Heart left ventricle (tissue), 16 donors: ENCODE data around the gene WNT9A. TPM values are rescaled to one million over a fixed set of nuclear protein-coding genes. Genes with fewer than 3 reads are reported as not detected.
"Not testable (repeated sequence)": the region's sequence is repeated elsewhere in the genome, so short reads cannot be mapped to it uniquely, and the experiment has no call there.

Experiments
- ATAC-seq, 4 donors: fragments of 200-7000 bp; cut with Tn5 transposase; one replicate each; pipeline ENCODE4 v1.9.1; 2020 to 2022; ENCODE audit warnings: moderate library complexity in 4 of 4, mild to moderate bottlenecking in 3 of 4, moderate number of reproducible peaks in 1 of 4
- DNase-seq, 5 donors: peaks; one replicate each; pipeline ENCODE4 v3.0.0-alpha.2; 2020
- H3K27ac ChIP-seq, 12 donors: fragments of 200-600 bp; sonication (generic) in 4 of 12; one replicate each; pipeline versions ENCODE4 v1.5.0 to v1.8.0; 2016 to 2022; ENCODE audit warnings: mild to moderate bottlenecking in 2 of 12
- H3K27me3 ChIP-seq, 9 donors: fragments of 200-600 bp; sonication (generic) in 2 of 9; one replicate each; pipeline versions ENCODE4 v1.5.1 to v1.8.0; 2016 to 2022; ENCODE audit warnings: mild to moderate bottlenecking in 3 of 9
- H3K36me3 ChIP-seq, 9 donors: fragments of 200-600 bp; sonication (generic) in 2 of 9; one replicate each; pipeline versions ENCODE4 v1.5.0 to v1.8.0; 2018 to 2022; ENCODE audit warnings: mild to moderate bottlenecking in 2 of 9
- H3K4me1 ChIP-seq, 12 donors: fragments of 200-600 bp; sonication (generic) in 4 of 12; one replicate each; pipeline versions ENCODE4 v1.5.0 to v1.8.0; 2016 to 2022; ENCODE audit warnings: mild to moderate bottlenecking in 3 of 12
- H3K4me3 ChIP-seq, 12 donors: fragments of 200-600 bp; sonication (generic) in 4 of 12; one replicate each; pipeline versions ENCODE4 v1.5.0 to v1.8.0; 2017 to 2022; ENCODE audit warnings: mild to moderate bottlenecking in 9 of 12, moderate library complexity in 4 of 12
- H3K9me3 ChIP-seq, 12 donors: fragments of 200-600 bp; sonication (generic) in 4 of 12; one replicate each; pipeline versions ENCODE4 v1.5.0 to v1.8.0; 2016 to 2022; ENCODE audit warnings: mild to moderate bottlenecking in 1 of 12
- CTCF ChIP-seq, 12 donors: fragments of 200-600 bp; sonication (generic) in 4 of 12; IDR thresholded peaks; one replicate each; pipeline versions ENCODE4 v1.5.0 to v1.8.0; 2018 to 2022; ENCODE audit warnings: antibody characterized with exemption in 12 of 12, mild to moderate bottlenecking in 5 of 12
- POLR2A ChIP-seq, 2 donors: fragments of 450-650 bp; IDR thresholded peaks; one replicate each; pipeline ENCODE4 v1.6.1; 2017; ENCODE audit warnings: antibody characterized with exemption in 2 of 2, mild to moderate bottlenecking in 2 of 2, moderate library complexity in 2 of 2
- WGBS, 4 donors: extraction: QIAGEN DNeasy Blood & Tissue Kit in 2 of 4; methylation state at CpG; one replicate each; pipeline versions ENCODE4 v1.1.5 to v1.1.7; 2013 to 2018; 5-methylcytosine and 5-hydroxymethylcytosine counted together
- intact Hi-C, 10 donors: fragments of 100-400 bp; cut with DNase I; formaldehyde crosslinking; loops; one replicate each; pipeline versions ENCODE4 v1.11.1 to v1.14.2; 2022
- polyA plus RNA-seq, 2 donors: library from polyadenylated mRNA; stranded (reverse); fragments of 200-250 nt; gene quantifications; one replicate each; pipeline ENCODE4 v1.2.3, GENCODE V29; 2013
- total RNA-seq, 9 donors: library from RNA; depleted of rRNA in 2 of 9; stranded (reverse); fragments of >200 nt in 2 of 9; fragmentation: NEBNext Ultra II Directional in 3 of 9; extraction: Animal tissue kit (Norgen Biotek cat#: 25700) in 3 of 9; gene quantifications; one replicate each; pipeline versions ENCODE4 v1.1.0 to v1.2.4, GENCODE V29; 2016 to 2023
- donor health status: ischemic (EF 13 %, LVEDD 7.1; RV severe dilation, severe dysfunction).
- donor health status: healthy with polysubstance abuse.
- donor health status: DM: no; HTN: yes; CAD: no.
- donor health status: DM: no; HTN: no; CAD: no.
- donor health status: ischemic (EF 25% LVEDD 6.9; RV normal size, moderate dysfunction).
- donor health status: ischemic (EF 25% LVEDD 5.7; RV mildly dilated, moderate dysfunction).
- donor health status: healthy.
- donor health status: DM: yes; HTN: yes; CAD: no.
- donor health status: ischemic (EF 35%, LVEDD 5.7; RV mildly dilated, moderate dysfunction).
- donor health status: nonischemic (EF 11% LVEDD 7.7; RV severe dilation, severe dysfunction).
- donor health status: DM: yes; HTN: yes; CAD: no.
- donor health status: PGD.
- donor health status: ischemic (EF 29% LVEDD 5.4; RV normal size, mild dysfunction).
- donor health status: nonischemic (EF 23%, LVEDD 6.1; RV moderate dilation, normal function).

The WNT9A gene
- total and polyA plus RNA-seq, 11 donors = 0.54 to 29.8 (median 2.3) TPM

GRCh38 chr1:227987181-227987580 lies 39.4 kb upstream of the WNT9A start:
- Histone ChIP-seq H3K4me3 (no peak overlapping the region), H3K27me3 (peaks cover 0 to 10% (median 0%) of the 10 kb centered on the region in 9 donors), H3K9me3 (peaks cover 0 to 16% (median 0%) of the 10 kb centered on the region in 12 donors), H3K36me3 (no peaks in the 10 kb centered on the region), H3K27ac (no peak overlapping the region), H3K4me1 (no peaks in the 10 kb centered on the region)
- no peak for ATAC-seq
- no peak for TF ChIP-seq POLR2A (IDR thresholded peaks at IDR 0.05)
- no peak for TF ChIP-seq CTCF (IDR thresholded peaks at IDR 0.05)
- DNase-seq = no peak
- intact Hi-C loops = no loop called here
- WGBS, 4 donors = 92 to 94% (median 93%) methylated on average over 2 of the region's 2 CpGs

GRCh38 chr1:227975583-227976283 lies 28.0 kb upstream of the WNT9A start:
- H3K4me1 ChIP-seq, H3K27ac ChIP-seq, H3K27me3 ChIP-seq, H3K4me3 ChIP-seq, intact Hi-C loops, H3K36me3 ChIP-seq, H3K9me3 ChIP-seq, DNase-seq, ATAC-seq: not testable (repeated sequence)
- 83 to 100% (median 87%) methylated on average over 4 to 18 of the region's 21 CpGs for WGBS, 4 donors

- H3K27ac ChIP-seq, H3K9me3 ChIP-seq, H3K4me3 ChIP-seq, intact Hi-C loops, H3K27me3 ChIP-seq, ATAC-seq, H3K36me3 ChIP-seq, H3K4me1 ChIP-seq: not testable (repeated sequence)
- WGBS, 4 donors = 88 to 96% (median 93%) methylated on average over 17 to 32 of the region's 32 CpGs
- peak in 1 of 5 donors; percentile 19 for DNase-seq
Measured at GRCh38 chr1:227973724-227974288, 26.1 kb upstream of the WNT9A start.

GRCh38 chr1:227972843-227973374 lies 25.2 kb upstream of the WNT9A start:
- H3K36me3 ChIP-seq, H3K27ac ChIP-seq, H3K4me3 ChIP-seq, ATAC-seq, H3K9me3 ChIP-seq, intact Hi-C loops, H3K27me3 ChIP-seq, H3K4me1 ChIP-seq: not testable (repeated sequence)
- DNase-seq = peak in 3 of 5 donors; percentile 50 to 73 (median 63)
- WGBS, 4 donors = 70 to 83% (median 76%) methylated on average over 10 to 22 of the region's 22 CpGs

- DNase-seq, intact Hi-C loops, H3K27me3 ChIP-seq, H3K9me3 ChIP-seq, H3K27ac ChIP-seq, ATAC-seq, H3K36me3 ChIP-seq, H3K4me1 ChIP-seq, H3K4me3 ChIP-seq: not testable (repeated sequence)
- WGBS, 4 donors = 84 to 97% (median 94%) methylated on average over 8 to 18 of the region's 19 CpGs
Measured at GRCh38 chr1:227972283-227972679, 24.5 kb upstream of the WNT9A start.

GRCh38 chr1:227971643-227972282 lies 24.0 kb upstream of the WNT9A start:
- H3K9me3 ChIP-seq = not testable (repeated sequence)

GRCh38 chr1:227971216-227971615 lies 23.5 kb upstream of the WNT9A start:
- DNase-seq, ATAC-seq, H3K36me3 ChIP-seq, H3K27ac ChIP-seq, H3K4me3 ChIP-seq, H3K27me3 ChIP-seq, H3K9me3 ChIP-seq, H3K4me1 ChIP-seq, intact Hi-C loops: not testable (repeated sequence)
- 94 to 97% (median 97%) methylated on average over 5 to 12 of the region's 17 CpGs for WGBS, 4 donors

More at GRCh38 chr1:227971643-227972282, 24.0 kb upstream of the WNT9A start:
- H3K4me3 ChIP-seq, H3K4me1 ChIP-seq, H3K27ac ChIP-seq, ATAC-seq, intact Hi-C loops, H3K27me3 ChIP-seq, H3K36me3 ChIP-seq: not testable (repeated sequence)
- peak in 1 of 5 donors; percentile 24 for DNase-seq
- 87 to 90% (median 89%) methylated on average over 16 to 25 of the region's 27 CpGs for WGBS, 4 donors

- H3K4me3 ChIP-seq, ATAC-seq, H3K9me3 ChIP-seq, H3K4me1 ChIP-seq, H3K27me3 ChIP-seq, DNase-seq, H3K27ac ChIP-seq, H3K36me3 ChIP-seq, intact Hi-C loops: not testable (repeated sequence)
- WGBS, 4 donors = 89 to 90% (median 90%) methylated on average over 33 to 36 of the region's 36 CpGs
Measured at GRCh38 chr1:227970076-227970995, 22.6 kb upstream of the WNT9A start.

- DNase-seq, H3K9me3 ChIP-seq, H3K36me3 ChIP-seq, H3K4me1 ChIP-seq, H3K27me3 ChIP-seq, intact Hi-C loops, H3K27ac ChIP-seq, ATAC-seq, H3K4me3 ChIP-seq: not testable (repeated sequence)
- WGBS, 4 donors = 84 to 94% (median 86%) methylated on average over 2 to 5 of the region's 5 CpGs
Measured at GRCh38 chr1:227967815-227968214, 20.1 kb upstream of the WNT9A start.
